ENCODE results near the gene ARMC2.
A peak's percentile ranks its signal among the peaks of the same experiment; 100 is the strongest.
"Not testable (repeated sequence)": the region's sequence is repeated elsewhere in the genome, so short reads cannot be mapped to it uniquely, and the experiment has no call there.

Gene ARMC2, protein sequence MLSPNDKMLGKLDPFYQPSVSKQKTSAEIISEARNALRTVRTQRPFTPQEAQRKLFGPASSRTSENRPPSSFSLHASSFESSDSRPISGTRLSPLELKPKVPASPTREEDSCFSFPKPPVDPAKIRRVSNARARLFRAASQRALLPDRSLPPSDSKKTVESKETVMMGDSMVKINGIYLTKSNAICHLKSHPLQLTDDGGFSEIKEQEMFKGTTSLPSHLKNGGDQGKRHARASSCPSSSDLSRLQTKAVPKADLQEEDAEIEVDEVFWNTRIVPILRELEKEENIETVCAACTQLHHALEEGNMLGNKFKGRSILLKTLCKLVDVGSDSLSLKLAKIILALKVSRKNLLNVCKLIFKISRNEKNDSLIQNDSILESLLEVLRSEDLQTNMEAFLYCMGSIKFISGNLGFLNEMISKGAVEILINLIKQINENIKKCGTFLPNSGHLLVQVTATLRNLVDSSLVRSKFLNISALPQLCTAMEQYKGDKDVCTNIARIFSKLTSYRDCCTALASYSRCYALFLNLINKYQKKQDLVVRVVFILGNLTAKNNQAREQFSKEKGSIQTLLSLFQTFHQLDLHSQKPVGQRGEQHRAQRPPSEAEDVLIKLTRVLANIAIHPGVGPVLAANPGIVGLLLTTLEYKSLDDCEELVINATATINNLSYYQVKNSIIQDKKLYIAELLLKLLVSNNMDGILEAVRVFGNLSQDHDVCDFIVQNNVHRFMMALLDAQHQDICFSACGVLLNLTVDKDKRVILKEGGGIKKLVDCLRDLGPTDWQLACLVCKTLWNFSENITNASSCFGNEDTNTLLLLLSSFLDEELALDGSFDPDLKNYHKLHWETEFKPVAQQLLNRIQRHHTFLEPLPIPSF

DNA sequence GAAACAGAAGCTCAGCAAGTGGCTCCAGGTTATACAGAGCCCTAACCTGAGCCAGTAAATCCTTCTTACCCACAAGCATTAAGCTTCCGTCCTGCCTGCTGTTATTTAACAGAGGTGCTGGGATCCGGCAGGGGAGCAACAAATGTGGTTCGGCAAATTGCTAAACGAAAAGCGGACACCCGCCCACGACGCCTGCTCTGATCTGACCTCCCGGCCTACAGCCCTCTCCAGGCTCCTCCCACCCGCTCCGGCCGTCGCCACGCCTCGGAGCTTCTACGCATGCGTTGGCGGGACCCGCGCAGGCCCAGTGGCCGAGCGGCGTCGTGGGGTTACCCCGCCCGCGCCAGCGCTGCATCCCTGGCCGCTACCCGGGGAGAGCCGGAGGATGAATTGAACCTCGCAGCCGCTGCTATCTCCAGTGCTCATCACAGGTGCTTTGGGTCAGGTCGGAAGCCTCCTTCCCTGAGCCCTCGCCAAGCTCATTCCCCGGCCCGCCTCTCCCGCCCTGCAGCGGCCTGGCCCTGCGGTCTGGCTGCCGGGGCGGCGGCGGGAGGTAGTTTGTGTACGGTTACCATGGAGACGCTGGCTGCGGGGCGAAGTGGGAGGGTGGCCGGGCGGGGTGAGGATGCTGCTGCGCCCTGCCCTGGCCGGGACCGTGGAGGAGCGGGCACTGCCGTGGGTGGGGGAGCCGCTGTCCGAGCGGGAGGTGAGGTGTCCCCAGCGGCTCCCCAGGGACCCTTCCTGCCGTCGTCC is at the start of gene ARMC2:
Gene ARMC2, plus strand, starts transcription at position 307 of the 753 bp plus-strand sequence. CDS start 5,846 bp downstream, outside the sequence.
- DNase-seq (ENCODE audit: low spot score): peak; percentile 86

DNA sequence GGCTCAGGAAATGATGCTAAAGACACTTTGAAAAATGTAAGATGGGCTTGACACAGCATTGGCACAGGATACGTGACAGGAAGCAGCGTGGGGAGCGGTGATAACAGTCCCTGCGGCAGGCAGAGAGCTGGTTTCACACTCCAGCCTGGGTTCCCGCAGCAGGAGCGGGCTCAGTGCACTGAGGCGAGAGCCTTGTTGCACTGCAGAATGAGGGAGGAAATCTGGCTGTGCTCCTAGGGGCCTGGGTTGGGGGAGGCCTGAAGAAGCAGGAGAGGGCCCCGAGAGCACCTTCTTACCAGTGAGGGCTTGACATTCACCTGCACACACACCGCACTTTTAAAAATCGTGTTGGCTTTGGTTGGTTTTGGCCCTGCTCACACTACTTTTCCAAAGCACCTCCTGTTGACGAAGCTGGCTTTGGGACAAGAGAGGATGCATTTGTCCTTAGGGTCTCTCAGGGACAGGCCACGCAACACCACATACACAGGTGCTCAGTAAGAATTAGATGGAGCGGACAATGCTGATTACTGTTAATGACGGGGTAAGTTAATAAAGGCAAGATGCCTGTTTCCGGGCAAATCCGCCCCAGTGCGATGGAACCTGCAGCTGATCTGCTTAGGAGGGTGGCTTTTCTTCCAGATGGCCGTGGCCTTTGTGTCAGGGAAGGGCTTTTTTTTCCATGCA is 49.4 kb upstream of the ARMC2 start:
- no peak for DNase-seq (ENCODE audit: low spot score)

DNA sequence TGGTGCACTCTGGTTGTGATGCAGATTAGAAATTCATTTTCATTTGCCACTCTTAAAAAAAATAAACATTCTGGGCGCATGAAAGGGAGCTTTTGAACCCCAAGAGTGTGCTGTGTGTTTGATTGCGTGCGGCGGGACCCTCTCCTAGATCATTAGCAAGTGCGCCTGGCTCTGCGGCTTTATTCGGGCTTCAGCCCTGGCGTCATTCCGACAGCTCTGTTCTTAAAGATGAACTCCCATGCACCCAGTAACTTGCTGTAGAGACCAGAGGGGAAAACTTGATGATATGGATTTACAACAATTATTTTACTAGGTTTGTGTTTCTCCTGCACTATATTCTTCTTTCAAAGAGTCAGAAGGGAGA is 48.9 kb upstream of the ARMC2 start:
- DNase-seq (ENCODE audit: low spot score): no peak

DNA sequence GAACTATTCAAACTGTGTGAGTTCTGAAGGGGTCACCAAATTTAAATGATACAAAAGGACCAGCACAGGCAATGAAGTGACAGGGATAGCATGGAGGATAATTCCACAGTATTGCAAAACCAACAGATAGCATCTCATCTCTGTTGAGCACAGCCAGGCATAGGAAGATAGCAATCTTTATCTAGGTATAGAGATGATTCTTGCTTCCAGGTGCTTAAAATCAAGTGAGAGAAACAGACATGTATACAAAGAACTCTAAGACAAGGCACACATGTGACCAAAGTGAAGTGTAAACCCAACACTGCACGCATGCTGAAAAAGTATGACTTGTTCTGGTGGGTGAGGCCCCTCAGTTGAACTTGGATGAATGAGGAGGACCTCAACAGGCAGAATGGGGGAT is 48.4 kb upstream of the ARMC2 start:
- no peak for DNase-seq (ENCODE audit: low spot score)

DNA sequence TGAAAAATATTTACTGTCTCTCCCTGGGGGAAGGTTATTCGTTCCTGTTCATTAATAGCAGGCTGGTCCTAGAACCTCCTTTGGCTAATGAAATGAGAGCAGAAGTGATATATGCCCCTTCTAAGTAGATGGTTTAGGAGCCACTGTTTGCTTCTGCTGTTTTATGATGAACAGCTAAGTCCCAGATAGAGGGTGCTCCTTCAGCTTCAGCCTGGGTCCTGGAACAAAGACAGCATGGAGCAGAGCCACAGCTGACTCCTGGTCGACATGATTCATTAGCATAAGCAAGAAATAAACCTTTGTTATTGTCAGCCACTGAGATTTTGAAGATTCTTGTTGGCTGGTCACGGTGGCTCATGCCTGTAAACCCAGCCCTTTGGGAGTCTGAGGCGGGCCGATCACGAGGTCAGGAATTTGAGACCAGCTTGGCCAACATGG is 47.8 kb upstream of the ARMC2 start:
- DNase-seq (ENCODE audit: low spot score): no peak

DNA sequence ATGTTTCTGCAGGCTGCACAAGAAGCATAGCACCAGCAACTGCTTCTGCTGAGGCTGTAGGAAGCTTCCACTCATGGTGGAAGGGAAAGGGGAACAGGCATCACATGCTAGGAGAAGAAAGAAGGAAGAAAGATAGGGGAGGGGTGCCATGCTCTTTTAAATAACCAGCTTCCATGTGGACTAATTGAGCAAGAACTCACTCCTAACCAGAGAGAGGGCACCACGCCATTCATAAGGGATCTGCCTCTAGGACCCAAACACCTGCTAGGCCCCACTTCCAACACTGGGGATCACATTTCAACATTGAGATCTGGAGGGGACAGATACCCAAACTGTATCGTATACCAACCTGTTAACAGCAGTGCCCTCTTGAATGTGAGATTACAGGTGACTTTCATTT is 46.9 kb upstream of the ARMC2 start:
- DNase-seq (ENCODE audit: low spot score): no peak

DNA sequence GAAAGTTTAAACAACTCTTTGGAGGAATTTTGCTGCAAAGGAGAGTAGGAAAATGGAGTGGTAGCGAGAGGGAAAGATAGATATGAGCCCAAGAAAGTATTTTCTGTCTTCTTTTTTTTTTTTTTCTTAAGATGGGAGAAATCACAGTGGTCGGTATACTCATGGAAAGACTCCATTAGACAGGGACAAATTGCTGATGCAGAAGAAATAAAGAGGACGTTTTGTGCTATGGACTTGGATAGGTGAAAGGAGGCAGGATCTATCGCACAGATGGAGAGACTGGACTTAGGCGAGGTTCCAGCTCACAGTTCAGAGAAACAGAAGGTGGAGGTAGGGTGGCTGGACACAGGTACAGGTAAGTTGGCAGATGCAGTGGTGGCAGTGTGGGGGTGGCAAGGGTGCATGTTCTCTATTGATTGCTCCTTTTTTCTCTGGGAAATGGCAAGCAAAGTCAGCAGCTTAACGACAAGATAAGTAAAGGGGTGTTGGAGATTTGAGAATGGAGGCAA is 44.2 kb upstream of the ARMC2 start:
- no peak for DNase-seq (ENCODE audit: low spot score)

DNA sequence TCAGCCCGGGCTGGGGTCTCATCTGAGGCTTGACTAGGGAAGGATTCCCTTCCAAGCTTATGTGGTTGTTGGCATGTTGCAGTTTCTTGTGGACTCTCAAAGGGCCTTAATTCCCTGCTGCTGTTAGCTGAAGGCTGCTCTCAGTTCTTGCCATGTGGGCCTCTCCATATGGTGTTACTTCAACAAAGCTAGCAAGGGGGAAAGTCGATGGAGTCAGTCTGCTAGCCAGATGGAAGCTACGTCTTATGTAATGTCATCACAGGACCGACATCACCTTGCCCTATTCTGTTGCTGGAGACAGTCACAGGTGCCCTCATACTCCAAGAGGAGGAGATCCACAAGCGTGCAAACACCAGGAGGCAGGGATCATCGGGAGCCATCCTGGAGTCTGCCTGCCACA is 43.3 kb upstream of the ARMC2 start:
- no peak for DNase-seq (ENCODE audit: low spot score)

DNA sequence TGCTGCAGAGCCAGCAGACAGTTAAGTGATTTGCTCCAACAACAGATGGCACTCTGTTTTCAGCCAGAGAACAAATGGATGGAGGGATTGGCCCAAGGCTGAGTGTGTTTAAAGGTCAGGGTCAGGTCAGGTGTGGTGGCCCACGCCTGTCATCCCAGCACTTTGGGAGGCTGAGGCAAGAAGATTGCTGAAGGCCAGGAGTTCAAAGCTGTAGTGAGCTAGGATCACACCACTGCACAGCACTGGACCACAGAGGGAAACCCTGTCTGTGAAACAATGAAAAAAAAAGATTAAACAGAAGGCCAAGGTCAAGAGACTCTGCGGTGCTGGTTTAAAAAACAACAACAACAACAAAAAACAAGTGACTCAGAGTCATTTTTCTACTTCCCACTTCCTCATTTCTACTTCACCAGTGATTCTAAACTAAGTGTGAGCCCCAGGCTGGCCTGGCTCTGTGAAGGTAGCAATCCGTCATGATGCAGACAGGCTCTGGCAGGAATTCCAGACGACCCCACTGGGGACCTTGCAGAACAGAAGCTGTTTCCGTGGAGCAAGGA is 42.5 kb upstream of the ARMC2 start:
- no peak for DNase-seq (ENCODE audit: low spot score)

DNA sequence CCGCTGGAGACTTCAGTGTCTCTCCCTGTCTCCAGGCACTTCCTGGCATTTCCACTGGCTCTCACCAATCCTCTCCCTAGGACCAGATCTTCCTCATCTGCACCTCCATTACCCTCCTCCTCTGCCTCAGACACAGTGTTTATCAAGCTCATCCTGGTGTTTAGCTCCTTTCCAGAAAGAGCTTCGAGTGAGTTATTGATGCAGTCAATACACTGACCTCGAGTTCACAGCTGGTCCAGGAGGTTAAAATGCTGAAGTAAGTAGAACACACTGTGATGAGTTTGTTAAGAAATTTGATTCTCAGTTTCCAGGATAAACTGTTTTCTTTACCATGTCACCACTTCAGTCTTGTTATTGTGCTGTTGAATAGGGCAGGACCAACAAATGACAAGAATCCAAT is 42.1 kb upstream of the ARMC2 start:
- no peak for DNase-seq (ENCODE audit: low spot score)

DNA sequence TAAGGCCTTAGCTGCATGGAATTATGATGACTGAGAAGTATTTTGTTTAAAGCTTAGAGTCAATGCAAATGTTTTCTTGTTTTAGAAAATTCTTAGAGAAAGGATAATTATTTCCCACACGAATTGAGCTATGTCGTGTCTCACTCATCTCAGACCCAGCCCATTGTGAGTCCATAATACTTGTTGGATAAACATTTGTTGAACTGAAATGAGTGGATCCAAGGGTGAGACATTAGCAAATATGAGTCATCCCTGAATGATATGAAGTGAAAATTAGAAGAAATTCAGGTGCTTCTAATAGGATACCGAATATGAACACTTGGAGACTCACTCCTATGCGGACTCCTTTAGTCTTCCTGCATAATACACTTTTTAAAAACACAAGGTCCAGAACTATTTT is 41.6 kb upstream of the ARMC2 start:
- DNase-seq (ENCODE audit: low spot score): peak; percentile 28

DNA sequence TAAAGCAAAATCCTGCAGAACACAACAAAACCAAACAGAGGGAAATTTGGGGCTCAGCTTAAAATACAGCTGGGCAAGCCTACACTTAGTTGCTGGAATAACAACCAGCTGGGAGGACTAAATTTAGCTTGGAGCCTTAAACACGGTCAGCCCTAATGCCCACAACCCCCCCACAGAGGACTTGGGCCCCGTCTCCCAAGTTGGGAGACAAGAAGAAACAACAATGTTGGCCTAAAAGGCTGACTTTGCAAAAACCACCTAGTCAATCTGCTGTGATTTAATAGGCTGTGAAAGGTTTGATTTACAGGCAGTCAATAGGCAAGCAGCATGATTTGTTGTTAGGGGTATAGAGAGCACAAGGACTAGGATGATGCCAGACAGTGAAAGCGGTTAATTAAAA is 40.3 kb upstream of the ARMC2 start:
- no peak for DNase-seq (ENCODE audit: low spot score)

DNA sequence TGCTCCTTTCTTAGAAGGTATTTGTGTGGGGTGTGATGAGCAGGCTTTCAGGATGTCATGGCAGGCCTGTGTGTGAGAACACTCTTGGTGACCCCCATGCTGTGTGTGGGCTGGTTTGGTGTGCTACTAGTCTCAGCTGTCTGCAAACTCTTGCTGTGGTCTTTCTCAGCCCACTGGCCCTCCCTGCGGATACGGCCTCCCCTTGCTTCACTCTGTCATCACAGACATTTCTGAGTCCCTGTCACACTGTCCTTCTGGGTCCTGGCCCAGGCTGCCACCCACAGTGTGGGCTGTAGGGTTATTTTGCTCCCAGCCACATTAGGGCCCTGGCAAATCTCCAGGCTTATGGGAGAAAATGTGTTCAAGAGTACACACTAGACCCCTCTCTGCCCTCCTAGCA is 39.0 kb upstream of the ARMC2 start:
- no peak for DNase-seq (ENCODE audit: low spot score)

DNA sequence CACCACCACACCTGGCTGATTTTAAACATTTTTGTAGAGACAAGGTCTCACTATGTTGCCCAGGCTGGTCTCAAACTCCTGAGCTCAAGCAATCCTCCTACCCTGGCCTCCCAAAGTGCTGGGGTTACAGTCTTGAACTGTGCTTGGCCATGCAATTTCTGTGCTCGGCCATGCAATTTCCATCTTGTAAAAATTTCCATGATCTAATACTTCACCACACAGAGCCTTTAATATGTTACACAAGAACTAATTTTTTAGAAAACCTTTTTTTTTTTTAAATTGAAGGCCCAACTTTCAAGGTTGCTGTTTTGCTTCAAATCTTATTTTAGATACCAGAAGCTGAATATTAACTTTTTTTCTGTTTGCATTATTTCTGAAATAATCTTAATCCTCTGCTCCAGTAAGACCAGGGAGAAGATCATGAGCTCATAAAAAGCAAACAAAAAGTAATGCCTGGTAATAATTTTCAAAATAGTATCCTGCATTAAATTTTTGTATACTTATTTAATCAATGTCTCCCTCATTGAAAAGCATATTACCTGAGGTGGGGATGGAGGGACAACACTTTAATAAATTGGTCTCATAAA is 38.1 kb upstream of the ARMC2 start:
- no peak for DNase-seq (ENCODE audit: low spot score)

DNA sequence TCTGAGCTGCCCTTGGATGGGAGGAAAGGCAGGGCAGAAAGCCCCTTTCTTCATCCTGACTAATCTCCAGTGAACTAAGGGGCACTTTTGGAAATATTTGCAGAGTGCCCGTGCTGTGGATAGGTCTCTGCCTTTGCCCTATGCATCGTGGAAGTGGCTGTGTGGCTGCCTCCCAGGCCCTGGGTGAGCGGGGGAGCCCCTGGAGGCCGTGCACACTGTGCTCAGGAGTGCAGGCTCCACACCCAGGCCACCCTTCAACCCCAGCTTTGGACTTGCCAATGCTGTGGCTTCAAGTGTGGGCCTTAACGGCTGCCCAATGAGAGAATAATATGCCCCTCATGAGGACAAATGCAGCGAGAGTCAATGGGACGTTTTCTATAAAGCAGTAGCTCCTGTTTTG is 36.7 kb upstream of the ARMC2 start:
- DNase-seq (ENCODE audit: low spot score): no peak

DNA sequence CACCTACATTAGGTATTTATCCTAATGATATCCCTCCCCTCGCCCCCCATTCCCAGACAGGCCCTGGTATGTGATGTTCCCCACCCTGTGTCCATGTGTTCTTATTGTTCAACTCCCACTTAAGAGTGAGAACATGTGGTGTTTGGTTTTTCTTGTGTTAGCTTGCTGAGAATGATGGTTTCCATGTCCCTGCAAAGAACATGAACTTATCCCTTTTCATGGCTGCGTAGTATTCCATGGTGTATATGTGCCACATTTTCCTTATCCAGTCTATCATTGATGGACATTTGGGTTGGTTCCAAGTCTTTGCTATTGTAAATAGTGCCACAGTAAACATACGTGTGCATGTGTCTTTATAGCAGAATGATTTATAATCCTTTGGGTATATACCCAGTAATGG is 35.0 kb upstream of the ARMC2 start:
- not testable (repeated sequence) for DNase-seq (ENCODE audit: low spot score)

DNA sequence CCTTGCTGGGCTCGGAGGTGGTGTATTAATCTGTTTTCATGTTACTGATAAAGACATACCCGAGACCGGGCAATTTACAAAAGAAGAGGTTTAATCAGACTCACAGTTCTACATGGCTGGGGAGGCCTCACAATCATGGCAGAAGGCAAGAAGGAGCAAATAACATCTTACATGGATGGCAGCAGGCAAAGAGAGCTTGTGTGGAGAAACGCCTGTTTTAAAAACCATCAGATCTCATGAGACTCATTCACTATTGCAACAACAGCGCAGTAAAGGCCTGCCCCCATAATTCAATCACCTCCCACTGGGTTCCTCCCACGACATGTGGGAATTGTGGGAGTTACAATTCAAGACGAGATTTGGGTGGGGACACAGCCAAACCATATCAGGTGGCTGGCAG is 30.9 kb upstream of the ARMC2 start:
- DNase-seq (ENCODE audit: low spot score): not testable (repeated sequence)

DNA sequence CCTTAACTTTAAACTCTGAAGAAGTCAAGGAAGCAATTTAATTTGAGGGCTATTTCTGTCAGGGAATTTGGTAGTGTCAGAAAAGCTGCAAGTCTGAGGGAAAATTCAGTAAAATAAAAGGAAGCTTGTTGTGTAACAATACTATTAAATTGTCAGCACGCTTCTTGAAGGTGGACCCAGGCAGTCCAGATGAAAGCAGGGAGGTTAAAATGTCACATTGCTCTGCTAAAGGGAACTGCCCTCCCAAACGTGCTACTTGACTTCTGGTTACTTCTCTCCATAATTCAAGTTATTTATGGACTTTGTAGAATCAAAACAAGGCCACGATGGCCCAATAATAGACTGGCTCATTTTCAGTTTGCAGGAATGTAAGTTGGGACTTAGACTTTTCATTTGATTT is 28.2 kb upstream of the ARMC2 start:
- no peak for DNase-seq (ENCODE audit: low spot score)

DNA sequence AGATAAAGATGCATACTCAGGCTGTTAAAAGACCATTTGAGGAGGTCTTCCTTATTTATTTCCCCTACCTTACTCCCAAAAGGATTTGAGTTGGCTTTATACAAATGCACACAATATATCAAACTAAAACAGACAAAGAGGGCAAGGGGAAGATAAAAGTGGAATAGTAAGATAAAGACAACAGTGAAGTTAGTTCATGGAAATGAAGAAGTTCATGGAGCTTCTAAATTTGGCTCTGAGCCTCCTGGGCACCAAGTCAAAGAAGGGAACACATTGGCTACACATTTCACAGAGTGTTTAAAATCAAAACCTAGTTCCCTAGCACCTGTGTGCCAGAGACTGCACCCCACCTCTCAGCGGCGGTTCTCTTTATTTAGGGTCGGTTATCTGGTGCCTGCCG is 25.8 kb upstream of the ARMC2 start:
- DNase-seq (ENCODE audit: low spot score): no peak

DNA sequence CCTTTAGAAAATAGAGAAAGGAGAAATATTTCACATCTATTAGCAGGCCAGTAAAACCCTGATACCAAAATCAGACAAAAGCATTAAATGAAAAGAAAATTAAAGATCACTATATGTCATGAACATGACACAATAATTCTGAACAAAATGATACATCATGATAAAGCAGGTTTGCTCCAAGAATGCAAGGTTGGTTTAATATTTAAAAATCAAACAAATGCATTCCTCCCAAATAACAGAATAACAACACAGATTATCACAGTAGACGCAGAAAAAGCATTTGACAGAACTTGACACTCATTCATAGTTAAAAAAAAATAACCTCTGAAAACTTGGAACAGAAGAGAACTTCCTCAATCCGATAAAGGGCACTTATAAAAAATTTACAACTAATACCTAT is 22.9 kb upstream of the ARMC2 start:
- no peak for DNase-seq (ENCODE audit: low spot score)

DNA sequence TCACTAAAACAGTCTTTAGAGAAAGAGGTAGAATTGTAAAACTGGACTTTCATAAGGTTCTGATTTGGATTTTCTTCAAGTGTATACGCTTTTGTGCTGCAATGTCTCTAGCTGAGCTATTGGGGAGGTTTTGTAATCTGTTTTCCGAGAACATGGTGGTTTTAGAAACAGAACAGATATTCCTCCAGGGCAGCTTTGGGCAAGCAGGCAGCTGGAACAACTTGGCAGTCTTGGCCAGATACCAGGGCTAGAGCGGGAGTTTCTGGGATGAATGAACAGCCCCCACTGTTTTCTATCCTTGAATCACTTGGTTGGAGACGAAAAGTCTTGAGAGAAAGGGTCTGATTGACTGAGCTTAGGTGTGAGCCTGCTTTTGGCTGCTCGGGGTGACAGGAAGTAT is 17.1 kb upstream of the ARMC2 start:
- DNase-seq (ENCODE audit: low spot score): no peak
